Activated naive CD4-positive, alpha-beta T cell treated with anti-CD3 and anti-CD28 coated beads for 36 hours (primary cell): ENCODE measurements around the gene PIK3C3. TPM values are rescaled to one million over a fixed set of nuclear protein-coding genes. Genes with fewer than 3 reads are reported as not detected.

Experiments used
- CTCF ChIA-PET: fragments of 350-600 bp; sonication (Branson Sonifier 250); formaldehyde crosslinking; loops from one replicate; lab custom pipeline; 2021; ENCODE audit warnings: antibody characterized with exemption; lab: Charles Lee
- DNase-seq: peaks from one replicate; pipeline ENCODE4 v3.0.0-alpha.2; 2020
- H3K27ac Mint-ChIP-seq: one replicate; pipeline ENCODE4 v1.8.0; 2021; ENCODE audit warnings: mild to moderate bottlenecking, mixed read lengths
- H3K27me3 Mint-ChIP-seq: one replicate; pipeline ENCODE4 v1.8.0; 2021; ENCODE audit warnings: low read depth, mixed read lengths
- H3K36me3 Mint-ChIP-seq: one replicate; pipeline ENCODE4 v1.8.0; 2021; ENCODE audit warnings: low read depth, mixed read lengths
- H3K4me1 Mint-ChIP-seq: one replicate; pipeline ENCODE4 v1.8.0; 2021; ENCODE audit warnings: low read depth, mixed read lengths
- H3K4me3 Mint-ChIP-seq: one replicate; pipeline ENCODE4 v1.8.0; 2021; ENCODE audit warnings: mild to moderate bottlenecking, moderate library complexity, mixed read lengths
- H3K9me3 Mint-ChIP-seq: one replicate; pipeline ENCODE4 v1.8.0; 2021; ENCODE audit warnings: mixed read lengths
- intact Hi-C: fragments of 100-400 bp; cut with micrococcal nuclease; formaldehyde crosslinking; loops from one replicate; pipeline ENCODE4 v1.15.1; 2023
- total RNA-seq, 2 experiments: library from RNA; stranded (reverse); gene quantifications; one replicate each; pipeline ENCODE4 v1.2.3, GENCODE V29; 2021

The PIK3C3 gene
- total RNA-seq, 2 experiments from 2014 or later = 35.3 to 35.4 TPM

DNA sequence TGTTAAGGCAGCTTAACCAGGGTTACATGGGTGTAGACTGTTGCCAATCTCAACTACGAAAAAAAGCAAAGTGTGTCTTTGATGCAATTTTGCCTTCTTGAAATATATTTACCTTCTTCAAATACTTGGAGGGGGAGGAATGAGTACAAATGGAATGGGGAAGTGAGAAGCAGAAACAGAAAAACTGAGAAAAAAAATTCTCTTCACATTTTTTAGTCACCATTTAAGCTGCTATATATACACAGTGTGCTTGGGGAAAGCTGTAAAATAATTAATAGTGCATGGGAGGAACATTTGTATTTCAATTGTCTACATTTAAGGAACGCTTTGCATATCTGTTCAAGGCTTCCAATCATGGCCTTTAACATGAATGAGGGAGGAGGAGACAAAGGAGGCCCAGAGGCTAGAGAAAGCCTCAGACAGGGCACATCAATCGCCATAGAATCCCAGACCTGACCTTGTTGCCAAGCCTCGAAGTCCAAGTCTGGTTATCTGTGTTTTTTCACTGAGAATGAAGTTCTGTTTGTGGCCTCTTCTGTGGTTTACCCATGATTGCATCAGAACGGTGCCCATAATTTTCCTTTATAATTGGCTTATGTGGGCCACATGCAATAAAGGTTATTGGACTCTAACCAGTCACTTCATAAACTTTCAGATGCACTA, 158.6 kb downstream of the PIK3C3 start:
- no peak for DNase-seq
- CTCF ChIA-PET = interaction anchor here (0.6 to 3.0 kb wide), 37 partner anchors 9 to 1492 kb away, joined by 3 to 19 read pairs (median 4); no protein-coding TSS in a partner anchor
- intact Hi-C loops = loop anchor here (1.0 to 5.0 kb wide), 6 partner anchors 60 to 1473 kb away; no protein-coding TSS in a partner anchor
- Mint-ChIP-seq H3K4me1 (peaks cover 10% of the 10 kb centered on the region), H3K9me3 (no peaks in the 10 kb centered on the region), H3K4me3 (no peak overlapping the region), H3K27ac (no peak overlapping the region), H3K27me3 (no peaks in the 10 kb centered on the region), H3K36me3 (no peaks in the 10 kb centered on the region)

DNA sequence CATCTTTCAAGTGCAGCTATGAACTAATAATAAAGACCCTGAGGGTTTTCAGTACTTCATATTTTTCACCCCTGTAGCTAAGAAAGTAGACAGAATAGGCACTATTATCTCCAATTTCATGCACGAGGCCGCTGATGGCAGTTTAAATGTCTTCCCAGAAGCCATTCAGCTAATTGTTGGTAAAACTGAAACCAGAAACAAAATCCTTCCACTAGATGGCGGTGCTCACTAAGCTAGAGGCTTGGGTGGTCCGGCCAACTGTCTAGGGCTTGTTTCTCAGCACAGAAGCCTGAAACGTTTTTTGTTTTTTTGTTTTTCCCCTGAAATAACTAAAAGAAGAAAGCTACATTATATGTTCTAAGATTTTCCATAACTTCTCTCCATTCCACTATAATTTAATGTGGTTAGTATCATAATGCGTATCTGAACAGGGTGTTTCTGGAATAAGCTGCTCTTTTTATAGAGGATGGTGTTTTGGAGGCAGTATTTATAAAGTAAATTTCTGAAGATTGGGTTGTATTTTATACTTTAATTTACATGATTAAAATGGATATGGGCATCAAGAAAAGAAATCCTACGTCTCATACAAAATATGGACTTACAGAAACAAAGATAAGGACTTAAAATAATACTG, 159.4 kb downstream of the PIK3C3 start:
- intact Hi-C loops = loop anchor here (1.0 to 5.0 kb wide), 6 partner anchors 61 to 1472 kb away; no protein-coding TSS in a partner anchor
- no peaks in the 10 kb centered on the region for H3K27me3 Mint-ChIP-seq
- H3K4me1 Mint-ChIP-seq = peaks cover 10% of the 10 kb centered on the region
- CTCF ChIA-PET = interaction anchor here (0.6 to 3.0 kb wide), 39 partner anchors 10 to 1491 kb away, joined by 3 to 19 read pairs (median 4); no protein-coding TSS in a partner anchor
- H3K36me3 Mint-ChIP-seq = no peaks in the 10 kb centered on the region
- H3K27ac Mint-ChIP-seq = no peak overlapping the region
- peak; percentile 78 for DNase-seq
- no peak overlapping the region for H3K4me3 Mint-ChIP-seq
- H3K9me3 Mint-ChIP-seq = no peaks in the 10 kb centered on the region

DNA sequence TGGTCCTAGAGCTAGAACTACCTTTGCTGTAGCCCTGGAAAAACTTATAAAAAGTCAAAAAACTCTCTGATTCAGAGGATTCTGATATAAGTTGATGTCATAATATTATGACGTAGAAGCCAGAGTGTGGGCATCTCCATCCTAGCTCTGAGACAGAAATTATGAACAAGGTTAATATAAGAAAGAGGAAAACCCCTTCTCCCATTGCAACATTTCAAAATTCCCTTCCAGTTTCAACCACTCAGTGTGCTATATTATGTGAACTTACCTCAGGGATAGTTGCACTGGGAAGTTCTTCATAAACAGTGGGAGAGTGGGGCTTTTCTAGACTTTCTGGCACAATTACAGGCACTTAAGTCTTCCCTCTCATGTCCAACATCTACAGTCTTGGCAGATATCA, 171.6 kb downstream of the PIK3C3 start:
- CTCF ChIA-PET = interaction anchor here (1.1 kb wide), 1 partner anchor 35 kb away, joined by 3 read pairs; no protein-coding TSS in a partner anchor
- no peaks in the 10 kb centered on the region for H3K36me3 Mint-ChIP-seq
- H3K27ac Mint-ChIP-seq = no peak overlapping the region
- H3K4me3 Mint-ChIP-seq = no peak overlapping the region
- intact Hi-C loops = no loop called here
- no peak for DNase-seq
- no peaks in the 10 kb centered on the region for H3K4me1 Mint-ChIP-seq
- no peaks in the 10 kb centered on the region for H3K9me3 Mint-ChIP-seq
- peaks cover 12% of the 10 kb centered on the region for H3K27me3 Mint-ChIP-seq

DNA sequence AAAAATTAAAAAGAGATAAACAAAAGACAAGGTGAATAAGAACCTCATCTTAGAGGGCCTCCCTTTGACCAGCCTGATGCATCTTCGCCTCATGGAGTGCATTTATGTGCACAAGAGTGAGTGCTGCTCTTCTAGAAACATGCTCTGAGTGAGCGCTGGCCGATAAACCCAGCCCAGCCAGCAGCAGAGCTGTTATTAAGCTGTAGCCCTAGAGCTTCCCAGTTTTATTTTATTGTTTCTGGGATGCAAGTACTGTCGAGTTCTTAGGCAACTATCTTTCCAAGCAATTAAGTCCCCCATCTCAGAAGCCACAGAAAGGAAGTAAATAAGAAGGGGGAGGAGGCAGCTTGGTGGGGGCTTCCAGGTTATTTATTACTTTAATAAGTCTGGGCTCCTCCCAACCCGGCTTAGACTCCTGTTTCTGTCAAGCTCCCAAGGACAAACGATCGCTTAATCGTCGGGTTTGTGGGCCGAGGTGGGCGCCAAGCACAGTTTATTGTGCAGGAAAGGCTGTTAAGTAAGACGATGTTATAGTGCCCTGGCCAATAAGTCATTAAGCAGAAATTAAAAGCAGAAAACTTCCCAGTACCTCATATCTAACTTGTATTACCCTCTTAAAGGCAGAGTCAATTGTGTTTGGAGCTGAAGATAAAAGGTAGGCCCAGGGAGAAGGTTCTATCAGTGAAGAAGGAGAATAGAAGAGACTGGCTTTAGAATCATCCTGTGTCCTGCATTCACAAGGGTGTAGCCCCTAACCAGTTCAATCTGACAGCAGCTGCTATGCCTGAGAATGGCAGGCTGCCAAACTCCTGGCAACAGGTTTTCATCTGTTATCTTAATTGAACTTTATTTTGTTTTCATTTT, 176.3 kb downstream of the PIK3C3 start:
- Mint-ChIP-seq H3K4me3 (no peak overlapping the region), H3K27ac (no peak overlapping the region), H3K4me1 (no peaks in the 10 kb centered on the region), H3K27me3 (peaks cover 2% of the 10 kb centered on the region), H3K9me3 (peaks cover 2% of the 10 kb centered on the region), H3K36me3 (no peaks in the 10 kb centered on the region)
- no peak for DNase-seq
- CTCF ChIA-PET = interaction anchor here (1.3 kb wide), 1 partner anchor 17 kb away, joined by 3 read pairs; no protein-coding TSS in a partner anchor
- intact Hi-C loops = no loop called here

DNA sequence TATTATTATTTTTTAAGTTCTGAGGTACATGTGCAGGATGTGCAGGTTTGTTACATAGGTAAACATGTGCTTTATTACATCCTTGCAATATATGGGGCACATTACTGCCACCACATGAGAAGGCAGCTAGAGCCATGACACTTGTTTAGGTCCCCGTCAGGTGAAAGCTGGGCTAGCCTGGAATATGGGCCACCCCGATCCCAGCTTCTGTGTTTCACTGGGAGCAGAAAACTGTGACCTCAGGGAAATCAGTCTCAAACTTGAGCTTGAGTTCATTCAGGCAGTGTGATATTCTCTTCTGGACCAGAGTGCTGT, 176.9 kb downstream of the PIK3C3 start:
- no peak for DNase-seq
- no peaks in the 10 kb centered on the region for H3K4me1 Mint-ChIP-seq
- peaks cover 2% of the 10 kb centered on the region for H3K27me3 Mint-ChIP-seq
- intact Hi-C loops = no loop called here
- H3K9me3 Mint-ChIP-seq = peaks cover 2% of the 10 kb centered on the region
- CTCF ChIA-PET = interaction anchor here (1.3 kb wide), 1 partner anchor 17 kb away, joined by 3 read pairs; no protein-coding TSS in a partner anchor
- no peak overlapping the region for H3K4me3 Mint-ChIP-seq
- no peaks in the 10 kb centered on the region for H3K36me3 Mint-ChIP-seq
- no peak overlapping the region for H3K27ac Mint-ChIP-seq
